Fibroblast of lung (primary cell): ENCODE results near the gene AP1G2.

Source experiments
- EZH2 ChIP-seq: IDR thresholded peaks from 2 replicates; pipeline ENCODE4 v1.5.1; 2012; ENCODE audit warnings: low read length, control low read depth, mild to moderate bottlenecking; ENCODE audit errors: missing control alignments
- TF ChIP-seq, protein P1 (sequence below), 2 donors: IDR thresholded peaks in 1 of 2; conservative IDR thresholded peaks in 1 of 2; 1 replicate in 1 of 2; 2 replicates in 1 of 2; pipeline ENCODE4 v1.5.1; 2011 to 2012; ENCODE audit warnings: low read length in 2 of 2, control low read depth in 1 of 2, inconsistent platforms in 1 of 2, low read depth in 1 of 2, mild to moderate bottlenecking in 1 of 2

DNA sequence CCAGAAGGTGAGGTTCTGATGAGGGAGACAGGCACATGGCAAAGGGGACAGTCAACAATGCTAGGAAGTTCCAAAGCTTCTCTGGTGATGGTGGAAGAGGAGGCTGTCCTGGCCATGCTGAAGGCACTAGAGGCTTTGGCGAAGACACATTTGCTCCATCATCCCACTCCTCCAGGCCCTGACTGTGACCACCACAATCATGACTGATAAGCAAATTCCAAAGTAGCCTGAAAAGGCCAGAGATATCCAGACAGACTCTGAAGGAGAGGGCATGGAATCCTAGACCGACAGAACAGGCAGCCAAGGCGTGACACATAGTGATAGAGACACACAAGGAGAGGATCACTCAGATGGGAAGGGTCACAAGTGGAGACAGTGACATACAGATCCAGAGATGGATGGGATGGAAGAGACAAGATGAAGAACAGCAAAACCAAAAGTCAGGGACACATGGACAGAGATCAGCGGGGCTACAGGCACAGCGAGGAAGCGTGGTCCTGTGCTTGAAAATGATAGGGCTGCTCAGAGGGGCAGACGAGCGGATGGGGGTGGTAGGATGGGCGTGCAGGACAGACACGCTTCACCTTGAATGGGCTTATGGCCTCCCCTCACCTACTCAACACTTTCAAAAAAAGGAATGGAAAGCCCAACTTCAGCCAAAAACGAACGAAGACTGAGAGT, 17.3 kb downstream of the AP1G2 start:
- TF ChIP-seq, protein P1, sequence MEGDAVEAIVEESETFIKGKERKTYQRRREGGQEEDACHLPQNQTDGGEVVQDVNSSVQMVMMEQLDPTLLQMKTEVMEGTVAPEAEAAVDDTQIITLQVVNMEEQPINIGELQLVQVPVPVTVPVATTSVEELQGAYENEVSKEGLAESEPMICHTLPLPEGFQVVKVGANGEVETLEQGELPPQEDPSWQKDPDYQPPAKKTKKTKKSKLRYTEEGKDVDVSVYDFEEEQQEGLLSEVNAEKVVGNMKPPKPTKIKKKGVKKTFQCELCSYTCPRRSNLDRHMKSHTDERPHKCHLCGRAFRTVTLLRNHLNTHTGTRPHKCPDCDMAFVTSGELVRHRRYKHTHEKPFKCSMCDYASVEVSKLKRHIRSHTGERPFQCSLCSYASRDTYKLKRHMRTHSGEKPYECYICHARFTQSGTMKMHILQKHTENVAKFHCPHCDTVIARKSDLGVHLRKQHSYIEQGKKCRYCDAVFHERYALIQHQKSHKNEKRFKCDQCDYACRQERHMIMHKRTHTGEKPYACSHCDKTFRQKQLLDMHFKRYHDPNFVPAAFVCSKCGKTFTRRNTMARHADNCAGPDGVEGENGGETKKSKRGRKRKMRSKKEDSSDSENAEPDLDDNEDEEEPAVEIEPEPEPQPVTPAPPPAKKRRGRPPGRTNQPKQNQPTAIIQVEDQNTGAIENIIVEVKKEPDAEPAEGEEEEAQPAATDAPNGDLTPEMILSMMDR (conservative IDR thresholded peaks at IDR 0.05 in 1 of 2, IDR thresholded peaks at IDR 0.05 in 1 of 2; ENCODE audit: low read depth in 1 of 2, low read length in 2 of 2) = no peak
- TF ChIP-seq EZH2 = peak; percentile 66
